HEK293 (cell line): ENCODE data around the gene IGF2R.

Experiments used
- CTCF ChIP-seq: fragments of 450-650 bp; formaldehyde crosslinking; IDR thresholded peaks from 2 replicates; pipeline ENCODE4 v1.5.1; 2016; ENCODE audit warnings: missing biosample characterization, missing genetic modification characterization
- PRDM2 ChIP-seq: fragments of 450-650 bp; formaldehyde crosslinking; IDR thresholded peaks from 2 replicates; pipeline ENCODE4 v1.5.1; 2016; ENCODE audit warnings: missing biosample characterization, missing genetic modification characterization, borderline replicate concordance
- SP2 ChIP-seq: fragments of 450-650 bp; formaldehyde crosslinking; IDR thresholded peaks from 2 replicates; pipeline ENCODE4 v1.5.1; 2016; ENCODE audit warnings: missing biosample characterization, missing genetic modification characterization
- SP7 ChIP-seq: fragments of 450-650 bp; formaldehyde crosslinking; IDR thresholded peaks from 2 replicates; pipeline ENCODE4 v1.5.1; 2016; ENCODE audit warnings: missing biosample characterization, missing genetic modification characterization
- TRIM28 ChIP-seq: IDR thresholded peaks from 2 replicates; pipeline ENCODE4 v1.6.1; 2011; ENCODE audit warnings: low read length, control low read depth, borderline replicate concordance
- ZBTB20 ChIP-seq: fragments of 450-650 bp; formaldehyde crosslinking; IDR thresholded peaks from 2 replicates; pipeline ENCODE4 v1.5.1; 2016; ENCODE audit warnings: missing biosample characterization, missing genetic modification characterization
- ZNF121 ChIP-seq: fragments of 450-650 bp; formaldehyde crosslinking; IDR thresholded peaks from 2 replicates; pipeline ENCODE4 v1.5.1; 2016; ENCODE audit warnings: missing biosample characterization, missing genetic modification characterization
- ZNF324 ChIP-seq: fragments of 450-650 bp; formaldehyde crosslinking; IDR thresholded peaks from 2 replicates; pipeline ENCODE4 v1.5.1; 2016; ENCODE audit warnings: missing biosample characterization, missing genetic modification characterization
- ZNF529 ChIP-seq: fragments of 450-650 bp; formaldehyde crosslinking; IDR thresholded peaks from 2 replicates; pipeline ENCODE4 v1.5.1; 2017; ENCODE audit warnings: missing genetic modification characterization, missing biosample characterization; ENCODE audit not compliant: insufficient replicate concordance
- ZNF701 ChIP-seq: fragments of 450-650 bp; formaldehyde crosslinking; IDR thresholded peaks from 2 replicates; pipeline ENCODE4 v1.5.1; 2016; ENCODE audit warnings: missing biosample characterization, missing genetic modification characterization
- ZNF837 ChIP-seq: fragments of 450-650 bp; formaldehyde crosslinking; IDR thresholded peaks from 2 replicates; pipeline ENCODE4 v1.5.1; 2016; ENCODE audit warnings: missing biosample characterization, missing genetic modification characterization
- ZSCAN5A ChIP-seq: fragments of 450-650 bp; formaldehyde crosslinking; IDR thresholded peaks from 2 replicates; pipeline ENCODE4 v1.5.1; 2016; ENCODE audit warnings: missing biosample characterization, missing genetic modification characterization
- TF ChIP-seq, protein P1 (sequence below): fragments of 450-650 bp; formaldehyde crosslinking; IDR thresholded peaks from 2 replicates; pipeline ENCODE4 v1.5.1; 2016; ENCODE audit warnings: missing biosample characterization, missing genetic modification characterization
- TF ChIP-seq, protein P2 (sequence below): fragments of 450-650 bp; formaldehyde crosslinking; IDR thresholded peaks from 2 replicates; pipeline ENCODE4 v1.5.1; 2016; ENCODE audit warnings: missing biosample characterization, missing genetic modification characterization

DNA sequence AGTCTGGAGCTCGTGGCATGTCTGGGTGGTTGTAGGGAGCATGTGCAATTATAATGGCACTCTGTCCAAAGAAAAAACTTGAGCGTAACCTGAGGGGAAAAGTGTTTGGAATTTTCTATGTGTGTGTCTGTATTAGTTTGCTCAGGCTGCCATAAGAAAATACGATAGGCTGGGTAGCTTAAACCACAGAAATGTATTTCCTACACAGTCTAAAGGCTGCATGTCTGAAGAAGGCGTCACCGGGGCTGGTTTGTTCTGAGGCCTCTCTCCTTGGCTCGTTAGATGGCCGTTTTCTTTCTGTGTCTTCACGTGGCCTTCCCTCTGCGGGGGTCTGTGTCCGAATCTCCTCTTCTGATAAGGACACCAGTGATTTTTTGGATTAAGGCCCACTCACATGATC lies 59.0 kb downstream of the IGF2R start:
- TF ChIP-seq CTCF (tag by site-specific recombination) (no peak), ZBTB20 (tag by site-specific recombination) (no peak), ZNF837 (tag by site-specific recombination) (no peak), ZNF701 (no peak), ZNF324 (tag by site-specific recombination) (no peak), ZNF529 (tag by site-specific recombination) (no peak), ZSCAN5A (tag by site-specific recombination) (no peak), PRDM2 (tag by site-specific recombination) (no peak), SP2 (tag by site-specific recombination) (no peak), TRIM28 (no peak), ZNF121 (tag by site-specific recombination) (no peak), SP7 (no peak)
- TF ChIP-seq, protein P1, sequence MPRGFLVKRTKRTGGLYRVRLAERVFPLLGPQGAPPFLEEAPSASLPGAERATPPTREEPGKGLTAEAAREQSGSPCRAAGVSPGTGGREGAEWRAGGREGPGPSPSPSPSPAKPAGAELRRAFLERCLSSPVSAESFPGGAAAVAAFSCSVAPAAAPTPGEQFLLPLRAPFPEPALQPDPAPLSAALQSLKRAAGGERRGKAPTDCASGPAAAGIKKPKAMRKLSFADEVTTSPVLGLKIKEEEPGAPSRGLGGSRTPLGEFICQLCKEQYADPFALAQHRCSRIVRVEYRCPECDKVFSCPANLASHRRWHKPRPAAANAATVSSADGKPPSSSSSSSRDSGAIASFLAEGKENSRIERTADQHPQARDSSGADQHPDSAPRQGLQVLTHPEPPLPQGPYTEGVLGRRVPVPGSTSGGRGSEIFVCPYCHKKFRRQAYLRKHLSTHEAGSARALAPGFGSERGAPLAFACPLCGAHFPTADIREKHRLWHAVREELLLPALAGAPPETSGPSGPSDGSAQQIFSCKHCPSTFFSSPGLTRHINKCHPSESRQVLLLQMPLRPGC (tag by site-specific recombination) = no peak
- TF ChIP-seq, protein P2, sequence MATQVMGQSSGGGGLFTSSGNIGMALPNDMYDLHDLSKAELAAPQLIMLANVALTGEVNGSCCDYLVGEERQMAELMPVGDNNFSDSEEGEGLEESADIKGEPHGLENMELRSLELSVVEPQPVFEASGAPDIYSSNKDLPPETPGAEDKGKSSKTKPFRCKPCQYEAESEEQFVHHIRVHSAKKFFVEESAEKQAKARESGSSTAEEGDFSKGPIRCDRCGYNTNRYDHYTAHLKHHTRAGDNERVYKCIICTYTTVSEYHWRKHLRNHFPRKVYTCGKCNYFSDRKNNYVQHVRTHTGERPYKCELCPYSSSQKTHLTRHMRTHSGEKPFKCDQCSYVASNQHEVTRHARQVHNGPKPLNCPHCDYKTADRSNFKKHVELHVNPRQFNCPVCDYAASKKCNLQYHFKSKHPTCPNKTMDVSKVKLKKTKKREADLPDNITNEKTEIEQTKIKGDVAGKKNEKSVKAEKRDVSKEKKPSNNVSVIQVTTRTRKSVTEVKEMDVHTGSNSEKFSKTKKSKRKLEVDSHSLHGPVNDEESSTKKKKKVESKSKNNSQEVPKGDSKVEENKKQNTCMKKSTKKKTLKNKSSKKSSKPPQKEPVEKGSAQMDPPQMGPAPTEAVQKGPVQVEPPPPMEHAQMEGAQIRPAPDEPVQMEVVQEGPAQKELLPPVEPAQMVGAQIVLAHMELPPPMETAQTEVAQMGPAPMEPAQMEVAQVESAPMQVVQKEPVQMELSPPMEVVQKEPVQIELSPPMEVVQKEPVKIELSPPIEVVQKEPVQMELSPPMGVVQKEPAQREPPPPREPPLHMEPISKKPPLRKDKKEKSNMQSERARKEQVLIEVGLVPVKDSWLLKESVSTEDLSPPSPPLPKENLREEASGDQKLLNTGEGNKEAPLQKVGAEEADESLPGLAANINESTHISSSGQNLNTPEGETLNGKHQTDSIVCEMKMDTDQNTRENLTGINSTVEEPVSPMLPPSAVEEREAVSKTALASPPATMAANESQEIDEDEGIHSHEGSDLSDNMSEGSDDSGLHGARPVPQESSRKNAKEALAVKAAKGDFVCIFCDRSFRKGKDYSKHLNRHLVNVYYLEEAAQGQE (tag by site-specific recombination) = no peak
